AG09309 (cell line): ENCODE data around the gene MST1R.
A peak's percentile ranks its signal among the peaks of the same experiment; 100 is the strongest.
"Not testable (repeated sequence)": the region's sequence is repeated elsewhere in the genome, so short reads cannot be mapped to it uniquely, and the experiment has no call there.

ENCODE experiments used
- DNase-seq: peaks from one replicate; pipeline ENCODE4 v3.0.0-alpha.2; 2010; ENCODE audit warnings: low read depth
- H3K4me3 ChIP-seq: 2 replicates; pipeline ENCODE4 v1.5.1; 2011; ENCODE audit warnings: mild to moderate bottlenecking, low read depth, low read length, moderate library complexity; ENCODE audit not compliant: control insufficient read depth
- TF ChIP-seq, protein P1 (sequence below): IDR thresholded peaks from 2 replicates; pipeline ENCODE4 v1.5.1; 2011; ENCODE audit warnings: mild to moderate bottlenecking, low read depth, low read length, inconsistent platforms; ENCODE audit not compliant: insufficient read depth, control insufficient read depth; ENCODE audit errors: missing control alignments

The MST1R gene

DNA sequence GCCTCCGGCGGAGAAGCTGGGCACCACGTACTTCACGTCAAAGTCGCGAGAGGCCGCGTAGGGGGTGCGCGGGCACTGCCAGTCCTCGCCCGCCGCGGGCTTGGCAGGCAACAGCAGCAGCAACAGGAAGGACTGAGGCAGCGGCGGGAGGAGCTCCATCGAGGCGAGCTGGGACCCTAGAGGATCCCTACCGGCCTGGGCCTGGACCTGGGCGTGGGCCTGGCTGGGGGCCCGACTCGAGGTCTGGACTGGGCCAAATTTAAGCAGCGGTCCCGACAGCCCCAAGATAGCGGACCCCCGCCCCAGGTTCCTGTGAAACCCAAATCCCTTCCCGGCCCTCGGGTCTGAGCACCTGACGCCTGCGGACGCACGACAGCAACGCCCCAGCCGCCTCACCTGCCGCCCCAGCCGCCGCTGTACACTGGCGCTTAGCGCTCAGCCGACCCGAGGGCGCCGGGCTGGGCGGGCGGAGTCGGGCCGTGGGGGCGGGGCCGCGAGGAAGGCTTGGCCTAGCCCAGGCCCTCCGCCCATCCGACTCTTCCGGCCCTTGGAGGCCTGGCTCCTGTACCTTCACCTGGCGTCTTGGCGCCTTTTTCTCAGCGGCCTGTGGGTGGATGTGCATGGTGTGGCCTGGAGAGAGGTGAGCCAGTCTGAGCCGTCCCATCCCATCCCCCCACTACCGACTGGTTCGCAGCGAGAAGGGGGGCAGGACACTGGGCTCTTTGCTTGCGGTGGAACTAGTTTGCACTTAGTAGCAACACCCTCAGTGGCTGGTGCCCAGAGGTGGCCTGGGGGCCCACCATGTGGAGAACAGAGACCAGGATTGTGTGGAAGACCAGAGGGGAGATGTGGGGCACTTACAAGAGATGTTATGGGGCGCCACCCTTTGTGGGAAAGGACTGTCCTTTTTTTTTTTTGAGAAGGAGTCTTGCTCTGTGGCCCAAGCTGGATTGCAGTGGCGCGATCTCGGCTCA lies at the start of gene MST1R:
Gene MST1R (minus strand): TSS at position 423 of the 974 bp plus-strand sequence. CDS start 264 bp downstream, at position 159.
- DNase-seq, result no peak
- H3K4me3 ChIP-seq, result no peak within 1 kb of the TSS
- TF ChIP-seq, protein P1, sequence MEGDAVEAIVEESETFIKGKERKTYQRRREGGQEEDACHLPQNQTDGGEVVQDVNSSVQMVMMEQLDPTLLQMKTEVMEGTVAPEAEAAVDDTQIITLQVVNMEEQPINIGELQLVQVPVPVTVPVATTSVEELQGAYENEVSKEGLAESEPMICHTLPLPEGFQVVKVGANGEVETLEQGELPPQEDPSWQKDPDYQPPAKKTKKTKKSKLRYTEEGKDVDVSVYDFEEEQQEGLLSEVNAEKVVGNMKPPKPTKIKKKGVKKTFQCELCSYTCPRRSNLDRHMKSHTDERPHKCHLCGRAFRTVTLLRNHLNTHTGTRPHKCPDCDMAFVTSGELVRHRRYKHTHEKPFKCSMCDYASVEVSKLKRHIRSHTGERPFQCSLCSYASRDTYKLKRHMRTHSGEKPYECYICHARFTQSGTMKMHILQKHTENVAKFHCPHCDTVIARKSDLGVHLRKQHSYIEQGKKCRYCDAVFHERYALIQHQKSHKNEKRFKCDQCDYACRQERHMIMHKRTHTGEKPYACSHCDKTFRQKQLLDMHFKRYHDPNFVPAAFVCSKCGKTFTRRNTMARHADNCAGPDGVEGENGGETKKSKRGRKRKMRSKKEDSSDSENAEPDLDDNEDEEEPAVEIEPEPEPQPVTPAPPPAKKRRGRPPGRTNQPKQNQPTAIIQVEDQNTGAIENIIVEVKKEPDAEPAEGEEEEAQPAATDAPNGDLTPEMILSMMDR, result no peak

DNA sequence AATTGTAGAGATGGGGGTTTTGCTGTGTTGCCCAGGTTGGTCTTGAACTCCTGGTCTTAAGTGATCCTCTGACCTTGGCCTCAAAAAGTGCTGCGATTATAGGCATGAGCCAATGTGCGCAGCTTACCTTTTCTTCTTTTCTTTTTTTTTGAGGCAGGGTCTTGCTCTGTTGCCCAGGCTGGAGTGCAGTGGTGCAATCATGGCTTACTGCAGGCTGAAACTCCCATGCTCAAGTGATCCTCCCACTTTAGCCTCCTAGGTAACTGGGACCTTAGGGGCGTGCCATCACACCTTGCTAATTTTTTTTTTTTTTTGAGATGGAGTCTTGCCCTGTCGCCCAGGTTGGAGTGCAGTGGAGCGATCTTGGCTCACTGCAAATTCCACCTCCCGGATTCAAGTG lies 49.3 kb upstream of the MST1R start:
- TF ChIP-seq, protein P1, result no peak
- H3K4me3 ChIP-seq, result no peak overlapping the region
- no peak for DNase-seq

DNA sequence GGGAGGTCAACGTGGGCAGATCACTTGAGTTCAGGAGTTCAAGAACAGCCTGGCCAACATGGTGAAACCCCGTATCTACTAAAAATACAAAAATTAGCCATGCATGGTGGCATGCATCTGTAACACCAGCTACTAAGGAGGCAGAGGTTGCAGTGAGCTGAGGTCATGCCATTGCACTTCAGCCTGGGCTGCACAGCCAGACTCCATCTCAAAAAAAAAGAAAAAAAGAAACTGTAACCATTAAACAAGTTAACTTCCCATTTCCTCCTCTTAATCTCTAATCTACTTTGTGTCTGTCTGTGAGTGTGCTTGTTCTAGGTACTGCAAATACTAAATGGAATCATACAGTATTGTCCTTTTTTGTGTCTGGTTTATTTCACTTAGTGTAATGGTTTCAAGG lies 39.0 kb upstream of the MST1R start:
- H3K4me3 ChIP-seq, result no peak overlapping the region
- TF ChIP-seq, protein P1, result no peak
- DNase-seq, result no peak

GRCh38 chr3:49940667-49941249 lies 37.1 kb upstream of the MST1R start:
- DNase-seq, result no peak
- H3K4me3 ChIP-seq, result peak overlapping the region; percentile 81
- TF ChIP-seq, protein P1, result no peak

DNA sequence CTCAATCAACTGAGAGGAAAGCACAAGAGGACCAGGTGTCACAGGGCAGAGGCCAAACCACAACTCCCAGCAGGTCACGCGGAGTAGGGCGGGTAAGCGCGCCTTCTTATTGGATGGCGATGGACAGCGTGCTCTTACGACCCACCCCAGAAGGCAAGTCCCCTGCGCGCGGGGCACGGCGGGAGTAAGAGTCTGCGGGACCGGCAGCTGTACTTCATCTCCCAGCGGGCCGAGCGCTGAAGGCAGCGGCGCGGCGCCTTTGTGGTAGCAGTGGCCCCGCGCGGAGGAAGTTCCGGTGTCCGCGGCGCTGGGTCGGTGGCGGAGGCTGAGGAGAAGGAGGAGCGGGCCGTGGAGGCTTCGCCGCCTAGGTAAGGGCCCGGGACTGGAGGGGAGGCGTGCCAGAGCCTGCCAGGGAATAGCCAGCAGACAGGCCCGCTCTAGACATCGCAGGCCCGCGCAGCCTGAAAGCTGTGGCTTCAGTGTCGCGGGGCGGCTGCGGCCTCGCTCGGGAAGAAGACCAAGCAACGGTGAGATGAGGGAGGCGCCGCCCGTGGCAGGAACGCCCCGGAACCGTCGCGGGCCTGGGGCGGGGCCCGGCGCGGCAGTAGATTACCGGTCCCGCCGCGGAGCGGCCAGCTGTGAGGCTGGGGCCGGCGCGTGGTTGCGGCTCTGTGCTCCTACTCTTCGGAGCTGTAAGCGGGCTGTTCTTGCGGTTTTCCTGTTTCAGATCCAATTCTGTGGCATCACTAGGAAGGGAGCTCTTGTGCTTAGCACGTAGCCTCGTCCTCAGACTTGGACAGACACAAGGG lies 36.4 kb upstream of the MST1R start, which contains the start of gene RBM6:
Gene RBM6 (plus strand): TSS at position 293 of the 809 bp plus-strand sequence. CDS start 22,492 bp downstream, outside the sequence.
- peak within 1 kb of the TSS; percentile 81 for H3K4me3 ChIP-seq
- peak; percentile 81 for DNase-seq
- TF ChIP-seq, protein P1, result no peak

GRCh38 chr3:49937090-49937489 lies 33.4 kb upstream of the MST1R start:
- TF ChIP-seq, protein P1, result no peak
- no peak for DNase-seq
- no peak overlapping the region for H3K4me3 ChIP-seq

DNA sequence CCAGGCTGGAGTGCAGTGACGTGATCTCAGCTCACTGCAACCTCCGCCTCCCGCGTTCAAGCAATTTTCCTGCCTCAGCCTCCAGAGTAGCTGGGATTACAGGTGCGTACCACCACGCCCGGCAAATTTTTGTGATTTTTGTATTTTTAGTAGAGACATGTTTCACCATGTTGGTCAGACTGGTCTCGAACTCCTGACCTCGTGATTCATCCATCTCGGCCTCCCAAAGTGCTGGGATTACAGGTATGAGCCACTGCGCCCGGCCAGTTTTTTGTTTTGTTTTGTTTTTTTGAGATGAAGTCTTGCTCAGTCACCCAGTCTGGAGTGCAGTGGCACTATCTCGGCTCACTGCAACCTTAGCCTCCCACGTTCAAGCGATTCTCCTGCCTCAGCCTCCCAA lies 28.6 kb upstream of the MST1R start:
- H3K4me3 ChIP-seq, DNase-seq: not testable (repeated sequence)
